Endothelial cell (in vitro differentiated cells): ENCODE data around the gene SULT2B1. TPM values are rescaled to one million over a fixed set of nuclear protein-coding genes. Genes with fewer than 3 reads are reported as not detected.

ENCODE experiments used
- DNase-seq: peaks from one replicate; pipeline ENCODE4 v3.0.0; 2021; ENCODE audit warnings: low spot score
- H3K27ac Mint-ChIP-seq: one replicate; pipeline ENCODE4 v1.8.0; 2021; ENCODE audit warnings: mixed read lengths, inconsistent platforms; ENCODE audit not compliant: unreplicated experiment
- H3K27me3 Mint-ChIP-seq: one replicate; pipeline ENCODE4 v1.8.0; 2021; ENCODE audit warnings: mild to moderate bottlenecking, moderate library complexity, mixed read lengths, inconsistent platforms; ENCODE audit not compliant: unreplicated experiment
- H3K36me3 Mint-ChIP-seq: one replicate; pipeline ENCODE4 v1.8.0; 2021; ENCODE audit warnings: mild to moderate bottlenecking, low read depth, mixed read lengths, inconsistent platforms; ENCODE audit not compliant: unreplicated experiment
- H3K4me1 Mint-ChIP-seq: one replicate; pipeline ENCODE4 v1.8.0; 2021; ENCODE audit warnings: mild to moderate bottlenecking, mixed read lengths, inconsistent platforms; ENCODE audit not compliant: unreplicated experiment
- H3K4me3 Mint-ChIP-seq: one replicate; pipeline ENCODE4 v1.8.0; 2021; ENCODE audit warnings: mild to moderate bottlenecking, mixed read lengths, inconsistent platforms; ENCODE audit not compliant: unreplicated experiment
- H3K9me3 Mint-ChIP-seq: one replicate; pipeline ENCODE4 v1.8.0; 2021; ENCODE audit warnings: mixed read lengths, inconsistent platforms; ENCODE audit not compliant: unreplicated experiment
- total RNA-seq: library from RNA; stranded (reverse); fragmentation: NEBNext Ultra II Directional; extraction: Animal tissue kit (Norgen Biotek cat#: 25700); gene quantifications from one replicate; pipeline ENCODE4 v1.2.1, GENCODE V29; 2021; ENCODE audit not compliant: unreplicated experiment
- TF ChIP-seq, protein P1 (sequence below): fragments of 200-600 bp; sonication (generic); IDR thresholded peaks from one replicate; pipeline ENCODE4 v1.5.0; 2021; ENCODE audit warnings: antibody characterized with exemption; ENCODE audit not compliant: unreplicated experiment

Gene SULT2B1
- total RNA-seq, 1 donor from 2014 or later: 0.62 TPM

DNA sequence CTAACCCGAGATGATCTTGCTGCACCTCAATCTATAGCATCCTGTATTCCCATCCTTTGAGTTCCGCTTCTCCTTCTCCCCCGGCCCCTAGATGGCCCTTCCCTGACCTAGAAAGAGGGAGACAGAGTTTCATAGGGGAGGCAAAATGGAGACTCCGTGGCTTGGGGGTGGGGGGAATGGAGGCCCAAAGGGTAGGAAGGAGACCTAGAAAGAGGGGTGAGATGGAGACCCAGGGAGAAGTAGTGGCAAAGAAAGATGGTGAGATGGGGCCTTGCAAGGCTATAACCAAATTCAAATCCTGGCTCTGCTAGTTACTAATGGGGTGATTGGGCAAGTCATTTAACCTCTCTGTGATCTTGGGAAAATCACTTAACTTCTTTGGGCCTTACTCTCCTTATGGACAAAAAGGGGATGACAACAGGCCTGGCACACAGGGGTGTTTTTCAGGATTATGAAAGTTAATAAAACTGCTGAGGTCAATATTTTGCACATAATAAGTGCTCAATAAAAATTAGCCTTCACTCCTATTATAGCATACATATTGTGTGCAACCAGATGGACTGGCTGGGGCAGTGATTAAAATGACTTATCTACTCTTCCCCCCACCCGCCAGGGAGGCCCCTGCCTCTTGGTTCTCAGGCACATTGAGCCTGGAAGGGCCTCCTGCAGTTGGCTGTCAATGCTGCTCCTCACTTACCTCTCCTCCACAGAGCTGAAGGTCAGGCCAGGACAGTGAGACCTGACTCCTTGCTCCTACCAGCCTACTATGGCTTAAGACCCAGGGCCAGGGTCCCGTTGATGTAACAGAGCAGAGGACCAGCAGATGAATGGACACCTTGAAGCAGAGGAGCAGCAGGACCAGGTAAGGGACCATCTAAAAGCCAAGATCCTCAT is 68.0 kb downstream of the SULT2B1 start:
- Mint-ChIP-seq H3K9me3 (no peaks in the 10 kb centered on the region), H3K27me3 (peaks cover 11% of the 10 kb centered on the region), H3K4me3 (peak overlapping the region; percentile 99), H3K36me3 (peaks cover 34% of the 10 kb centered on the region), H3K4me1 (peaks cover 36% of the 10 kb centered on the region), H3K27ac (peak overlapping the region; percentile 89)
- TF ChIP-seq, protein P1, sequence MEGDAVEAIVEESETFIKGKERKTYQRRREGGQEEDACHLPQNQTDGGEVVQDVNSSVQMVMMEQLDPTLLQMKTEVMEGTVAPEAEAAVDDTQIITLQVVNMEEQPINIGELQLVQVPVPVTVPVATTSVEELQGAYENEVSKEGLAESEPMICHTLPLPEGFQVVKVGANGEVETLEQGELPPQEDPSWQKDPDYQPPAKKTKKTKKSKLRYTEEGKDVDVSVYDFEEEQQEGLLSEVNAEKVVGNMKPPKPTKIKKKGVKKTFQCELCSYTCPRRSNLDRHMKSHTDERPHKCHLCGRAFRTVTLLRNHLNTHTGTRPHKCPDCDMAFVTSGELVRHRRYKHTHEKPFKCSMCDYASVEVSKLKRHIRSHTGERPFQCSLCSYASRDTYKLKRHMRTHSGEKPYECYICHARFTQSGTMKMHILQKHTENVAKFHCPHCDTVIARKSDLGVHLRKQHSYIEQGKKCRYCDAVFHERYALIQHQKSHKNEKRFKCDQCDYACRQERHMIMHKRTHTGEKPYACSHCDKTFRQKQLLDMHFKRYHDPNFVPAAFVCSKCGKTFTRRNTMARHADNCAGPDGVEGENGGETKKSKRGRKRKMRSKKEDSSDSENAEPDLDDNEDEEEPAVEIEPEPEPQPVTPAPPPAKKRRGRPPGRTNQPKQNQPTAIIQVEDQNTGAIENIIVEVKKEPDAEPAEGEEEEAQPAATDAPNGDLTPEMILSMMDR: no peak
- DNase-seq: no peak

DNA sequence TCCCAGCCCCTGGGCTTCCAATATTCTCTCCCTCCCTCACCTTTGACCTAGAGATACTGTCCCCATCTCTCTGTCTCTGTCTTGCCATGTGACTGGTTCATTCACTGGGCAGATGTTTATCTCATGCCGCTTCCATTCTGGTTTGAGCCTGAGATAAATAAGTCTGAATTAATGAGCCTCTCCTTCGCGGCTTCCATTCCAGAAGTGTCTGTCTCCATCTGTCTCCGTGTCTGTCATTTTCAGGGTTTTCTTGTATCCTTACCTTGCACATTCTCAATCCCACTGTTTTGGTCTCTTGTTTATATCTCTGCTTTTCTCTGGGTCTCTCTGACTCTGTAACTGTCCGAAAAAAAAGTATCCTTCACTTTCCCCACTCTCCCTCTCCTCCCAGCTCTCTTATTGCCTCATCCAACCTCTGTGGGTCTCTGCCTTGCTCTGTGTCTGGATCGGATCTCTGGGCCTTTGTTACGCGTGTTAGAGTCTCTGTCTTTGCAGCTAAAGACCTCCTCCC is 71.6 kb downstream of the SULT2B1 start:
- no peaks in the 10 kb centered on the region for H3K9me3 Mint-ChIP-seq
- H3K36me3 Mint-ChIP-seq: peaks cover 13% of the 10 kb centered on the region
- peaks cover 17% of the 10 kb centered on the region for H3K4me1 Mint-ChIP-seq
- TF ChIP-seq, protein P1: no peak
- no peak for DNase-seq
- H3K4me3 Mint-ChIP-seq: peak overlapping the region; percentile 86
- peak overlapping the region; percentile 92 for H3K27ac Mint-ChIP-seq
- peaks cover 15% of the 10 kb centered on the region for H3K27me3 Mint-ChIP-seq

DNA sequence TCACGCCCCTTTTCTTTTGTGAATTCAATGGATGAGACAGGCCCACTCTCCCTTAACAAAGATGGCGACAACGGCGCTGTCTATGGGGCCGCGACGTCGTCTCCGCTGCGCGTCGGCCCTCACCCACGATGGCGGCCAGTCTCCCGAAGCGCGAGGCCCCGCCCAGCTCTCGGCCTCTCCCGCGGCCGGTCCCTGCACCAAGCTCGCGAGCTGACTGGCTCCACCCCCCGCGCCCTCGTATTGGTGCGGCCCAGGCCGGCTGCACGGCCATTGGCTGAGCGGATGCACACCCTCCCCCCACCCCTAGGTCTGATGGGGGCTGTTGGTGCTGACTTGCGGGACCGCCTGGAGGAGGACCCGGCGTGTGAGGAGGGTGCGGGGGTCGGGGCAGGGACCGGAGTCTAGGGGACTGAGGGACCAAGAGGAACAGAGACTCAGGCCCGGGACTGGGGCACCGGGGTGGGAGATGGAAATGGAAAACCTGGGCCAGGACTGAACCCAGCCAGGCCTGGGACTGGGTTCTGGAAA is 72.2 kb downstream of the SULT2B1 start:
- peak overlapping the region; percentile 89 for H3K4me3 Mint-ChIP-seq
- TF ChIP-seq, protein P1: no peak
- no peaks in the 10 kb centered on the region for H3K9me3 Mint-ChIP-seq
- peak; percentile 98 for DNase-seq
- peaks cover 15% of the 10 kb centered on the region for H3K4me1 Mint-ChIP-seq
- peaks cover 13% of the 10 kb centered on the region for H3K36me3 Mint-ChIP-seq
- peaks cover 14% of the 10 kb centered on the region for H3K27me3 Mint-ChIP-seq
- H3K27ac Mint-ChIP-seq: peak overlapping the region; percentile 92

DNA sequence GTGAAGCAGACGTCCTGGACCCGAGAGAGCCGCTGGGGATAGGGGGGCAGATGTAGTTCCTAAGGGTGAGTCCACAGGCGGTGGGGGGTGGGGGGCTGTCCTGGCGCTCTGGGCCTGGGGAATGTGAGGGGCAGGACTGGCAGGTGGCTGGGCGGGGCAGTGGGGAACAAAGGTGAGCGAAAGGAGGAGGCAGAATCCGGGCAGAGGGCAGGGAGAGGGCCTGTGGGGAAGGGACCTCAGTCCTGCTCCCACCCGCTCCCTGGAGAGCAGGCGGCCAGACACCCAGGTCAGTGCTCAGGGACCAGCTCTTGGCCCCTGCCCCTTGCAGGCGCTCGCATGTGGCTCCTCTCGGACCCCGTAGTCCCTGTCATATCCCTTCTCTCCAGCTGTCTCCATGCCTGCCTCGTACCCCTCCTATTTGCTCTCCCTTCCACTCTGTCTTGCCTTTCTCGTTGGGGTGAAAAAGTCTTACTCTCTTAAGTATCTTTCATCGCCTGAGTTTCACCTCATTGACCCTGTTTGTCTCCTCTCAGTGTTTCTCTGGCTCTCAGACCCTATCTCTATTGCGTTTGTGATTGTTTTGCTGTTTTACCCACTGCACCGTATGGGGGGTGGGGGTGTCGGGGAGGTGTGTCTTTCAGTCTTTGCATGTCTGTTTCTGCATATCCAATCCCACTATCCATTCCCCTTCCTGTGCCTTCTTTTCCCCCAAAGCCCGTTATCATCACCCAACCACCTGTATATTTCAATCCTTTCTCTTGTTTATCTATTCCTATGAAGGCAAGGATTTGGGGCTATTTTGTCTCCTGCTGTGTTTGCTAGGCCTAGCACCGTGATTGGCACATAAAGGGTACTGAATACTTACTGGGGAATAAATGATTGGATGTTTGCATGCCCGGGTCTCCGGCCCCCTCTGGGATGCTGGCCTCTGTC is 73.1 kb downstream of the SULT2B1 start:
- TF ChIP-seq, protein P1: no peak
- DNase-seq: no peak
- Mint-ChIP-seq H3K36me3 (peaks cover 13% of the 10 kb centered on the region), H3K27me3 (peaks cover 13% of the 10 kb centered on the region), H3K27ac (peak overlapping the region; percentile 68), H3K9me3 (no peaks in the 10 kb centered on the region), H3K4me1 (peaks cover 15% of the 10 kb centered on the region), H3K4me3 (peak overlapping the region; percentile 83)
